Ascending aorta (tissue), 2 donors: ENCODE results near the gene KDM6A. TPM values are rescaled to one million over a fixed set of nuclear protein-coding genes. Genes with fewer than 3 reads are reported as not detected.
"Not testable (repeated sequence)": the region's sequence is repeated elsewhere in the genome, so short reads cannot be mapped to it uniquely, and the experiment has no call there.

Experiments used
- DNase-seq, 2 donors: peaks; one replicate each; pipeline ENCODE4 v3.0.0-alpha.2; 2019; ENCODE audit warnings: low spot score in 2 of 2
- H3K27ac ChIP-seq, 2 donors: fragments of 200-600 bp; sonication (generic); one replicate each; pipeline ENCODE4 v1.5.1; 2016 to 2017; ENCODE audit warnings: mild to moderate bottlenecking in 1 of 2
- H3K27me3 ChIP-seq: fragments of 200-600 bp; sonication (generic); one replicate; pipeline ENCODE4 v1.5.1; 2017
- H3K36me3 ChIP-seq, 2 donors: fragments of 200-600 bp; sonication (generic); one replicate each; pipeline ENCODE4 v1.5.1; 2016
- H3K4me1 ChIP-seq, 2 donors: fragments of 200-600 bp; sonication (generic); one replicate each; pipeline ENCODE4 v1.5.1; 2016 to 2017; ENCODE audit warnings: mild to moderate bottlenecking in 1 of 2
- H3K4me3 ChIP-seq, 2 donors: fragments of 200-600 bp; sonication (generic); one replicate each; pipeline ENCODE4 v1.5.1; 2016 to 2017; ENCODE audit warnings: mild to moderate bottlenecking in 1 of 2
- H3K9me3 ChIP-seq, 2 donors: fragments of 200-600 bp; sonication (generic); one replicate each; pipeline ENCODE4 v1.5.1; 2016
- CTCF ChIP-seq, 3 experiments: fragments of 200-600 bp in 2 of 3; fragments of 450-650 bp in 1 of 3; sonication (generic) in 2 of 3; IDR thresholded peaks; one replicate each; pipeline ENCODE4 v1.5.1; 2016 to 2019; ENCODE audit warnings: antibody characterized with exemption in 3 of 3, mild to moderate bottlenecking in 1 of 3, moderate library complexity in 1 of 3
- intact Hi-C: fragments of 100-400 bp; cut with DNase I; formaldehyde crosslinking; loops from one replicate; pipeline ENCODE4 v1.15.1; 2023
- total RNA-seq: library from RNA; depleted of rRNA; stranded (reverse); fragments of >200 nt; gene quantifications from one replicate; pipeline ENCODE4 v1.1.0, GENCODE V29; 2016

Gene KDM6A
- total RNA-seq, 1 donor from 2014 or later: 16.3 TPM

- H3K9me3 ChIP-seq: no peaks in the 10 kb centered on the region
- H3K27ac ChIP-seq: no peak overlapping the region
- intact Hi-C loops: loop anchor here (10.0 kb wide), 2 partner anchors 636 to 1666 kb away; partner anchors contain the start of gene ZNF674
- no peak for DNase-seq
- H3K36me3 ChIP-seq: no peaks in the 10 kb centered on the region
- H3K4me1 ChIP-seq: peaks cover 0 to 29% of the 10 kb centered on the region in 2 donors
- no peaks in the 10 kb centered on the region for H3K27me3 ChIP-seq
- H3K4me3 ChIP-seq: no peak overlapping the region
- no peak for TF ChIP-seq CTCF (IDR thresholded peaks at IDR 0.05)
Observed at GRCh38 chrX:44878780-44879179, 5.8 kb downstream of the KDM6A start.

DNA sequence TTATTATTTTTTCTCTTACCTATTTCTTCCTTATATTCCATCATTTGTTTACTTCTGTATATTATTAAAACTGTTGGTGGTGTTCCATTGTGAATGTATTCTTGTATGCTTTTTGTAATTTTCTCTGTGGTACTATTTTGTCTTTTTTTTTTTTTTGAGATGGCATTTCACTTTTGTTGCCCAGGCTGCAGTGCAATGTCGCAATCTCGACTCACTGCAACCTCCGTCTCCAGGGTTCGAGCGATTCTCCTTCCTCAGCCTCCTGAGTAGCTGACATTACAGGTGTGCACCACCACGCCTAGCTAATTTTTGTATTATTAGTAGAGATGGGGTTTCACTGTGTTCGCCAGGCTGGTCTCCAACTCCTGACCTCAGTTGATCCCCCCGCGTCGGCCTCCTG is 8.6 kb downstream of the KDM6A start:
- H3K4me3 ChIP-seq: no peak overlapping the region

DNA sequence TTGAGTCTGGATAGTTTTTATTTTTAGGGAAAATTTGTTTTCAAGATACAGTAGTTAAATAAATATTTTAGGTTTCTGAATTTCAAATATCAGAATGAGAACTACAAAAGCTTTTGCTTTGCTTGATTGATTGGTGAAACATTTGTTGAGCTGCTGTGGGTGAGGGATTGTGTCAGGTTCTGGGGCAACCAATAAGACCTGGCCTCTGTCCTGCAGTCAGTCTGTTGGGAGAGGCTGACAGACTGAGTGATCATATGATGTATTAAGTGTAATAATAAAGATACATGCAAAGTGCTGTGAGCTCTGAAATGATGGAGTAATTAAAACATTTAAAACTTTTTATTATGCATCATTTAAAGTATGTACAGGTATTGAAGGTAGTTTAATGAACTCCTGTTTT is 9.6 kb downstream of the KDM6A start:
- Histone ChIP-seq H3K9me3 (no peaks in the 10 kb centered on the region), H3K27ac (no peak overlapping the region), H3K36me3 (no peaks in the 10 kb centered on the region), H3K4me1 (peaks cover 0 to 7% of the 10 kb centered on the region in 2 donors), H3K27me3 (no peaks in the 10 kb centered on the region), H3K4me3 (no peak overlapping the region)
- DNase-seq: no peak
- no peak for TF ChIP-seq CTCF (IDR thresholded peaks at IDR 0.05)
- intact Hi-C loops: no loop called here

More for the DNA sequence above, 8.6 kb downstream of the KDM6A start:
- no peak for DNase-seq
- intact Hi-C loops: no loop called here
- no peaks in the 10 kb centered on the region for H3K9me3 ChIP-seq
- H3K27ac ChIP-seq: no peak overlapping the region
- no peaks in the 10 kb centered on the region for H3K27me3 ChIP-seq
- H3K4me1 ChIP-seq: peaks cover 0 to 14% of the 10 kb centered on the region in 2 donors
- H3K36me3 ChIP-seq: no peaks in the 10 kb centered on the region
- TF ChIP-seq CTCF (IDR thresholded peaks at IDR 0.05): no peak

DNA sequence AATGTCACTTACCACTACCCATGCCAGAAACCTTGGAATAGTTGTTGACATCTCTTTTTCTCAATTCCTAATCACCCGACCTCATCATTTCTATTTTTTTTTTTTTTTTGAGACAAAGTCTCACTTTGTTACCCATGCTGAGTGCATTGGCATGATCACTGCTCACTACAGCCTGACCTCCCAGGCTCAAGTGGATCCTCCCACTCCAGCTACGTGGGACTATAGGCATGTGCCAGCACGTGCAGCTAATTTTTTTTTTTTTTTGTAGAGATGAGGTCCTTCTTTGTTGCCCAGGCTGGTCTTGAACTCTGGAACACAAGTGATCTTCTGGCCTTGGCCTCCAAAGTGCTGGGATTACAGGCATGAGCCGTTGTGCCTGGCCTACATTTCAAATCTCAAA is 12.0 kb downstream of the KDM6A start:
- no peak for DNase-seq
- Histone ChIP-seq H3K4me1 (no peaks in the 10 kb centered on the region), H3K36me3 (no peaks in the 10 kb centered on the region), H3K27ac (no peak overlapping the region), H3K4me3 (no peak overlapping the region), H3K27me3 (no peaks in the 10 kb centered on the region), H3K9me3 (no peaks in the 10 kb centered on the region)
- intact Hi-C loops: no loop called here
- no peak for TF ChIP-seq CTCF (IDR thresholded peaks at IDR 0.05)

GRCh38 chrX:44889824-44890223 is 16.8 kb downstream of the KDM6A start:
- H3K27me3 ChIP-seq: no peaks in the 10 kb centered on the region
- no peaks in the 10 kb centered on the region for H3K4me1 ChIP-seq
- intact Hi-C loops: no loop called here
- no peak overlapping the region for H3K4me3 ChIP-seq
- no peaks in the 10 kb centered on the region for H3K36me3 ChIP-seq
- H3K9me3 ChIP-seq: no peaks in the 10 kb centered on the region
- no peak for TF ChIP-seq CTCF (IDR thresholded peaks at IDR 0.05)
- no peak for DNase-seq
- H3K27ac ChIP-seq: no peak overlapping the region

DNA sequence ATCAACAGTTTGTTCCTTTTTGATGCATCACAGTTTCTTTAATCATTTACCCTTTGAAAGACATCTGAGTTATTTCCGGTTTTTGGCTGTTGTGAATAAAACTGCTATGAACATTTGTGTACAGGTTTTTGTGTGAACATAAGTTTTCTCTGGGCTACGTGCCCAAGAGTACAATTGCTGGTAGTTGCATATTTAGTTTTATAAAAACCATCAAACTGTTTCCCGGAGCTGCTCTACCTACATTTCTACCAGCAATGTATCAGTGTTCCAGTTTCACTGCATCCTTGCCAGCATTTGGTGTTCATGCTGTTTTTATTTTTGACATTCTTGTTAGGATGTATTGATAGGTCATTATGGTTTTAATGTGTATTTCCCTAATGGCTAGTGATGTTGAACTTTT is 17.3 kb downstream of the KDM6A start:
- intact Hi-C loops: no loop called here

DNA sequence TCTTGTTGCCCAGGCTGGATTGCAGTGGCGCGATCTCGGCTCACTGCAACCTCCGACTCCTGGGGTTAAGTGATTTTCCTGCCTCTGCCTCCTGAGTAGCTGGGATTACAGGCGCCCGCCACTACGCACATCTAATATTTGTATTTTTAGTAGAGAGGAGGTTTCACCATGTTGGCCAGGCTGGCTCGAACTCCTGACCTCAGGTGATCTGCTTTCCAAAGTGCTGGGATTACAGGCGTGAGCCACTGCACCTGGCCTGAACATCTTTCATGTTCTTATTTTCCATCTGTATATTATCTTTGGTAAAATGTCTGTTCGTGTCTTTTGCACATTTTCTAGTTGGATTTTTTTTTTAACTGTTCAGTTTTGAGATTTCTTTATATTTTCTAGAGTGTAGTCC is 17.7 kb downstream of the KDM6A start:
- H3K36me3 ChIP-seq, H3K27ac ChIP-seq, H3K4me1 ChIP-seq, H3K4me3 ChIP-seq, intact Hi-C loops, H3K27me3 ChIP-seq, DNase-seq, H3K9me3 ChIP-seq: not testable (repeated sequence)

More for the DNA sequence above, 17.3 kb downstream of the KDM6A start:
- Histone ChIP-seq H3K4me1 (no peaks in the 10 kb centered on the region), H3K36me3 (no peaks in the 10 kb centered on the region), H3K27ac (no peak overlapping the region), H3K27me3 (no peaks in the 10 kb centered on the region), H3K9me3 (no peaks in the 10 kb centered on the region), H3K4me3 (no peak overlapping the region)
- TF ChIP-seq CTCF (IDR thresholded peaks at IDR 0.05): no peak
- no peak for DNase-seq
